ENCODE data around the gene NEUROD2. TPM values are rescaled to one million over a fixed set of nuclear protein-coding genes. Genes with fewer than 3 reads are reported as not detected.

Gene NEUROD2
- total RNA-seq, 2 donors from 2014 or later: not detected

- peaks cover 5% of the 10 kb centered on the region for H3K4me1 ChIP-seq
- H3K27ac ChIP-seq: no peak overlapping the region
- no peaks in the 10 kb centered on the region for H3K9me3 ChIP-seq
- no peaks in the 10 kb centered on the region for H3K36me3 ChIP-seq
- no peak for DNase-seq
- no peak overlapping the region for H3K9ac ChIP-seq (ENCODE audit: low read depth in 2 of 2, low read length in 2 of 2)
- no peak overlapping the region for H3K4me3 ChIP-seq
- intact Hi-C loops (cut with DNase I): no loop called here
- H3K27me3 ChIP-seq: peaks cover 99% of the 10 kb centered on the region
- TF ChIP-seq CTCF (IDR thresholded peaks at IDR 0.05): no peak
These were observed 4.3 kb downstream of the NEUROD2 start for GRCh38 chr17:39603304-39604016.

GRCh38 chr17:39602533-39603303 lies 5.0 kb downstream of the NEUROD2 start:
- peaks cover 99% of the 10 kb centered on the region for H3K27me3 ChIP-seq
- DNase-seq: no peak
- H3K4me1 ChIP-seq: peaks cover 5% of the 10 kb centered on the region
- intact Hi-C loops (cut with DNase I): no loop called here
- H3K36me3 ChIP-seq: no peaks in the 10 kb centered on the region
- no peak overlapping the region for H3K27ac ChIP-seq
- no peak for TF ChIP-seq CTCF (IDR thresholded peaks at IDR 0.05)
- H3K9ac ChIP-seq (ENCODE audit: low read depth in 2 of 2, low read length in 2 of 2): no peak overlapping the region
- H3K4me3 ChIP-seq: no peak overlapping the region
- no peaks in the 10 kb centered on the region for H3K9me3 ChIP-seq

GRCh38 chr17:39601758-39602532 lies 5.8 kb downstream of the NEUROD2 start:
- TF ChIP-seq CTCF (IDR thresholded peaks at IDR 0.05): no peak
- Histone ChIP-seq H3K36me3 (no peaks in the 10 kb centered on the region), H3K27me3 (peaks cover 99% of the 10 kb centered on the region), H3K27ac (no peak overlapping the region), H3K4me3 (no peak overlapping the region), H3K9me3 (no peaks in the 10 kb centered on the region), H3K9ac (ENCODE audit: low read depth in 2 of 2, low read length in 2 of 2) (no peak overlapping the region), H3K4me1 (peaks cover 5% of the 10 kb centered on the region)
- no peak for DNase-seq
- intact Hi-C loops (cut with DNase I): no loop called here

- DNase-seq: no peak
- no peak overlapping the region for H3K4me3 ChIP-seq
- peaks cover 5% of the 10 kb centered on the region for H3K4me1 ChIP-seq
- intact Hi-C loops (cut with DNase I): no loop called here
- no peaks in the 10 kb centered on the region for H3K36me3 ChIP-seq
- H3K27ac ChIP-seq: no peak overlapping the region
- no peaks in the 10 kb centered on the region for H3K9me3 ChIP-seq
- no peak for TF ChIP-seq CTCF (IDR thresholded peaks at IDR 0.05)
- peaks cover 98% of the 10 kb centered on the region for H3K27me3 ChIP-seq
- H3K9ac ChIP-seq (ENCODE audit: low read depth in 2 of 2, low read length in 2 of 2): no peak overlapping the region
These were observed 6.6 kb downstream of the NEUROD2 start for GRCh38 chr17:39600997-39601597.

All from colonic mucosa (tissue), 4 donors.